Hypothalamus (tissue), 51 donors: ENCODE measurements around the gene TMBIM6.
"Not testable (repeated sequence)": the region's sequence is repeated elsewhere in the genome, so short reads cannot be mapped to it uniquely, and the experiment has no call there.

Source experiments
- DNase-seq, 51 donors: peaks; one replicate each; lab custom pipeline; 2025; lab: John Stamatoyannopoulos, UW

The TMBIM6 gene

GRCh38 chr12:49721355-49721754 is 20.0 kb upstream of the TMBIM6 start:
- not testable (repeated sequence) for DNase-seq

- no peak for DNase-seq
Observed at GRCh38 chr12:49728446-49728845, 12.9 kb upstream of the TMBIM6 start.

GRCh38 chr12:49730050-49730449 is 11.3 kb upstream of the TMBIM6 start:
- no peak for DNase-seq

GRCh38 chr12:49730568-49731101 is 10.7 kb upstream of the TMBIM6 start:
- DNase-seq: no peak

GRCh38 chr12:49733219-49734017 is 7.9 kb upstream of the TMBIM6 start:
- no peak for DNase-seq

- not testable (repeated sequence) for DNase-seq
Observed at GRCh38 chr12:49734900-49735299, 6.5 kb upstream of the TMBIM6 start.

- not testable (repeated sequence) for DNase-seq
Observed at GRCh38 chr12:49738721-49739120, 2.6 kb upstream of the TMBIM6 start.

- DNase-seq: not testable (repeated sequence)
Observed at GRCh38 chr12:49740277-49740676, 1.1 kb upstream of the TMBIM6 start.

GRCh38 chr12:49741882-49742620 is 694 bp downstream of the TMBIM6 start:
- DNase-seq: peak in 35 of 51 donors; percentile 35 to 84 (median 69)

GRCh38 chr12:49744363-49744885 is 3.1 kb downstream of the TMBIM6 start:
- no peak for DNase-seq

GRCh38 chr12:49748306-49748705 is 6.9 kb downstream of the TMBIM6 start:
- DNase-seq: no peak

- no peak for DNase-seq
Observed at GRCh38 chr12:49748800-49749199, 7.4 kb downstream of the TMBIM6 start.

- no peak for DNase-seq
Observed at GRCh38 chr12:49750027-49750995, 9.0 kb downstream of the TMBIM6 start.

GRCh38 chr12:49750996-49751393 is 9.6 kb downstream of the TMBIM6 start:
- no peak for DNase-seq

- no peak for DNase-seq
Observed at GRCh38 chr12:49761677-49762467, 20.5 kb downstream of the TMBIM6 start.

GRCh38 chr12:49762468-49762847 is 21.1 kb downstream of the TMBIM6 start:
- no peak for DNase-seq

GRCh38 chr12:49763006-49763591 is 21.7 kb downstream of the TMBIM6 start:
- DNase-seq: peak in 39 of 51 donors; percentile 1 to 69 (median 26)

- DNase-seq: no peak
Observed at GRCh38 chr12:49764126-49764525, 22.8 kb downstream of the TMBIM6 start.

GRCh38 chr12:49766115-49766455 is 24.7 kb downstream of the TMBIM6 start:
- DNase-seq: no peak
